Gastrocnemius medialis (tissue), 4 donors: ENCODE measurements around the gene PDCD5. TPM values are rescaled to one million over a fixed set of nuclear protein-coding genes. Genes with fewer than 3 reads are reported as not detected.
"Not testable (repeated sequence)": the region's sequence is repeated elsewhere in the genome, so short reads cannot be mapped to it uniquely, and the experiment has no call there.

ENCODE experiments used
- ATAC-seq, 2 donors: fragments of 150-250 bp; one replicate each; pipeline ENCODE4 v1.9.1; 2016
- DNase-seq, 2 donors: peaks; one replicate each; pipeline ENCODE4 v3.0.0-alpha.2; 2019
- H3K27ac ChIP-seq, 4 donors: fragments of 200-600 bp; sonication (generic); 1 replicate in 1 of 4; 2 replicates in 3 of 4; pipeline ENCODE4 v1.5.1; 2016 to 2018; ENCODE audit warnings: mild to moderate bottlenecking in 2 of 4, moderate library complexity in 1 of 4
- H3K27me3 ChIP-seq, 3 donors: fragments of 200-600 bp; sonication (generic) in 2 of 3; 1 replicate in 1 of 3; 2 replicates in 2 of 3; pipeline versions ENCODE4 v1.5.1 to v1.6.0; 2016 to 2019; ENCODE audit warnings: mild to moderate bottlenecking in 1 of 3, moderate library complexity in 1 of 3
- H3K36me3 ChIP-seq, 2 donors: fragments of 200-600 bp; sonication (generic) in 1 of 2; one replicate each; pipeline ENCODE4 v1.5.1; 2017 to 2018
- H3K4me1 ChIP-seq, 2 donors: fragments of 200-600 bp; sonication (generic) in 1 of 2; one replicate each; pipeline ENCODE4 v1.5.1; 2016 to 2017; ENCODE audit warnings: mild to moderate bottlenecking in 2 of 2
- H3K4me3 ChIP-seq, 4 donors: fragments of 200-600 bp; sonication (generic) in 3 of 4; 1 replicate in 1 of 4; 2 replicates in 3 of 4; pipeline ENCODE4 v1.5.1; 2016 to 2019; ENCODE audit warnings: mild to moderate bottlenecking in 2 of 4
- H3K9me3 ChIP-seq, 3 donors: fragments of 200-600 bp; sonication (generic) in 2 of 3; 1 replicate in 1 of 3; 2 replicates in 2 of 3; pipeline ENCODE4 v1.5.1; 2016 to 2019
- CTCF ChIP-seq, 5 experiments: fragments of 450-650 bp in 3 of 5; fragments of 200-600 bp in 2 of 5; sonication (generic) in 2 of 5; IDR thresholded peaks in 4 of 5; conservative IDR thresholded peaks in 1 of 5; 1 replicate in 4 of 5; 2 replicates in 1 of 5; pipeline ENCODE4 v1.5.1; 2016 to 2019; ENCODE audit warnings: antibody characterized with exemption in 5 of 5, mild to moderate bottlenecking in 3 of 5, moderate library complexity in 3 of 5
- POLR2A ChIP-seq, 2 donors: fragments of 450-650 bp; IDR thresholded peaks; one replicate each; pipeline ENCODE4 v1.6.1; 2017; ENCODE audit warnings: antibody characterized with exemption in 2 of 2, mild to moderate bottlenecking in 2 of 2, moderate library complexity in 2 of 2
- in situ Hi-C, 4 donors: fragments of 200-750 bp; cut with MboI; loops; one replicate each; pipeline versions ENCODE4 v1.15.0 to v1.8.0; 2017; ENCODE audit warnings: low sequenced_read_pairs in 4 of 4
- intact Hi-C: fragments of 100-400 bp; cut with DNase I; formaldehyde crosslinking; loops from one replicate; pipeline ENCODE4 v1.15.1; 2023; ENCODE audit warnings: low total_unique reads
- total RNA-seq, 4 donors: library from RNA; depleted of rRNA; stranded (reverse); fragments of >200 nt; gene quantifications; one replicate each; pipeline versions ENCODE4 v1.1.0 to v1.2.3, GENCODE V29; 2016

Gene PDCD5
- total RNA-seq, 4 donors from 2014 or later = 121 to 201 (median 170) TPM

- Histone ChIP-seq H3K36me3 (no peaks in the 10 kb centered on the region), H3K9me3 (no peaks in the 10 kb centered on the region), H3K4me1 (no peaks in the 10 kb centered on the region), H3K27ac (no peak overlapping the region), H3K27me3 (peaks cover 6 to 8% (median 8%) of the 10 kb centered on the region in 3 donors), H3K4me3 (no peak overlapping the region)
- in situ Hi-C loops (loop anchor here (10.0 to 25.0 kb wide), 2 partner anchors 233 to 255 kb away; no protein-coding TSS in a partner anchor), intact Hi-C loops (no loop called here)
- TF ChIP-seq POLR2A (IDR thresholded peaks at IDR 0.05) = no peak
- DNase-seq = no peak
- ATAC-seq = no peak
Observed at GRCh38 chr19:32567486-32567885, 13.5 kb upstream of the PDCD5 start.

- DNase-seq (peak; percentile 5 to 15), ATAC-seq (no peak)
- in situ Hi-C loops = loop anchor here in 3 of 4 donors (25.0 kb wide), 1 partner anchor 258 kb away; no protein-coding TSS in a partner anchor
- H3K4me3 ChIP-seq = no peak overlapping the region
- no peaks in the 10 kb centered on the region for H3K4me1 ChIP-seq
- no peak overlapping the region for H3K27ac ChIP-seq
- TF ChIP-seq CTCF (IDR thresholded peaks at IDR 0.05 in 4 of 5, conservative IDR thresholded peaks at IDR 0.05 in 1 of 5) (peak in 4 of 5 experiments; percentile 25 to 43 (median 35)), POLR2A (IDR thresholded peaks at IDR 0.05) (no peak)
- H3K27me3 ChIP-seq = peaks cover 6 to 8% (median 8%) of the 10 kb centered on the region in 3 donors
- H3K9me3 ChIP-seq = no peaks in the 10 kb centered on the region
- intact Hi-C loops = no loop called here
- H3K36me3 ChIP-seq = no peaks in the 10 kb centered on the region
Observed at GRCh38 chr19:32570081-32570785, 10.8 kb upstream of the PDCD5 start.

GRCh38 chr19:32571471-32572075 is 9.4 kb upstream of the PDCD5 start:
- ATAC-seq, H3K4me3 ChIP-seq, H3K36me3 ChIP-seq, H3K4me1 ChIP-seq, H3K9me3 ChIP-seq, H3K27me3 ChIP-seq, H3K27ac ChIP-seq, intact Hi-C loops, DNase-seq: not testable (repeated sequence)
- in situ Hi-C loops = loop anchor here in 3 of 4 donors (25.0 kb wide), 1 partner anchor 259 kb away; no protein-coding TSS in a partner anchor

- H3K4me1 ChIP-seq, intact Hi-C loops, H3K27me3 ChIP-seq, H3K36me3 ChIP-seq, H3K9me3 ChIP-seq, DNase-seq, H3K27ac ChIP-seq, ATAC-seq, H3K4me3 ChIP-seq: not testable (repeated sequence)
- in situ Hi-C loops = loop anchor here in 3 of 4 donors (25.0 kb wide), 1 partner anchor 261 kb away; no protein-coding TSS in a partner anchor
Observed at GRCh38 chr19:32572700-32573491, 8.1 kb upstream of the PDCD5 start.

GRCh38 chr19:32573492-32573794 is 7.5 kb upstream of the PDCD5 start:
- in situ Hi-C loops = loop anchor here in 3 of 4 donors (25.0 kb wide), 1 partner anchor 261 kb away; no protein-coding TSS in a partner anchor
- TF ChIP-seq POLR2A (IDR thresholded peaks at IDR 0.05) (no peak), CTCF (IDR thresholded peaks at IDR 0.05 in 4 of 5, conservative IDR thresholded peaks at IDR 0.05 in 1 of 5) (no peak)
- intact Hi-C loops = no loop called here
- no peak for ATAC-seq
- Histone ChIP-seq H3K4me3 (no peak overlapping the region), H3K9me3 (no peaks in the 10 kb centered on the region), H3K4me1 (no peaks in the 10 kb centered on the region), H3K27me3 (peaks cover 0 to 8% (median 5%) of the 10 kb centered on the region in 3 donors), H3K27ac (no peak overlapping the region), H3K36me3 (no peaks in the 10 kb centered on the region)
- no peak for DNase-seq

- no peak overlapping the region for H3K27ac ChIP-seq
- ATAC-seq (no peak), DNase-seq (no peak)
- no peak for TF ChIP-seq POLR2A (IDR thresholded peaks at IDR 0.05)
- no peak for TF ChIP-seq CTCF (IDR thresholded peaks at IDR 0.05 in 4 of 5, conservative IDR thresholded peaks at IDR 0.05 in 1 of 5)
- no peaks in the 10 kb centered on the region for H3K36me3 ChIP-seq
- in situ Hi-C loops = no loop called here
- peaks cover under 1 to 3% of the 10 kb centered on the region in 2 donors for H3K4me1 ChIP-seq
- H3K4me3 ChIP-seq = no peak overlapping the region
- intact Hi-C loops = no loop called here
- H3K27me3 ChIP-seq = no peaks in the 10 kb centered on the region
- H3K9me3 ChIP-seq = no peaks in the 10 kb centered on the region
Observed at GRCh38 chr19:32576790-32577189, 4.2 kb upstream of the PDCD5 start.
